Midbrain (tissue), 1 donor: Measurements from ENCODE around the gene PI4KA.

Source experiments
- DNase-seq: peaks from one replicate; lab custom pipeline; 2025; lab: John Stamatoyannopoulos, UW

Gene PI4KA

DNA sequence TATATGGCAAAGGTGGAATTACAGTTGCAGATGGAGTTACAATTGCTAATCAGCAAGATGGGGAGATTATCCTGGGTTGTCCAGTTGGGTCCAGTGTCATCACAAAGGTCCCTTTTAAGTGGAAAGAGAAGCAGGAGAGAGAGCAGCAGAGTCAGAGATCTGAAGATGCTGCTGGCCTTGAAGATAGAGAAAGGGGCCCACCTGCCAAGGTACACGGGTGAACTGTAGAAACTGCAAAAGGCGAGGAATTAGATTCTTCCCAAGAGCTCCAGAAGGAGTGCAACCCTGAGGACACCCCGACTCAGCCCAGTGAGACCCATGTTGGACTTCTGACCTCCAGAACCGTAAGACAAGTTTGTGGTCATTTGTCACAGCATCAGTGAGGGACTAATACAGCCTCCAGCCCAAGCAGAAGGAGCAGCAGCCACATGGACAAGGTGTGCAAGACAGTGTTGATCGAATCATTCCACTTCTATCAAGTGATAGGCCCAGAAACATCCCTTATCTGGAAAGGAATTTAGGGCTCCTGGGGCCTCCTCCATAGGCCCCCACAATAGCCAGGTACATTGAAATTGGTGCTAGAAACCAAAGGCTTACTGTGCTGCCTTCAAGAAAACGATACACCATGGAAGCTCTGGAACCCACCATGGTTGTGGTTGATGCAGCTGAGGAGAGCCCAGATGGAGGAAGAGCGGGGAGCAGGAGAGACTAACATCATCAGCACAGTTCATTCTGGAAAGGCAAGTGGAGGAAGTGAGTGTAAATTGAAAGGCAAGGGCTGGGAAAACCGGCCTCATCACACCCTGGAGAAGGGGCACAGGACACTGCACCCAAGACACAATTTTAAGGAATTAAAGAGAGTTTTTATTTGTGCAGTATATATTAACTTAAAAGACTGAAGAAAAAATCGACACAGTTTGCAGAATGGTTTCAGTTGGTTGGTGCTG, 23.5 kb upstream of the PI4KA start:
- DNase-seq: no peak

DNA sequence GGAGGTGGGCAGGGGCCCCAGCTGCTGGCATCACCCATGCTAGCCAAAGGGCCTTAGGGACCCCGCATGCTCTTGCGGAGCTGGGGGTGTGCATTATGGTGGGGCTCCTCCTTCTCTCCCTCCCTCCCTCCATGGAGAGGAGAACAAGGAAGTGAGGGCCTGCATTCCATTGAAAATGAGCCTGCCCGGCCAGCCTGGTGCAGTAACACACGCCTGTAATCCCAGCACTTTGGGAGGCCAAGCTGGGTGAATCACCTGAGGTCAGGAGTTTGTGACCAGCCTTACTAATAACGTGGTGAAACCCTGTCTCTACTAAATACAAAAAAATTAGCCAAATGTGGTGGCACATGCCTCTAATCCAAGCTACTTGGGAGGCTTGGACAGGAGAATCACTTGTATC, 22.6 kb upstream of the PI4KA start:
- DNase-seq: no peak

DNA sequence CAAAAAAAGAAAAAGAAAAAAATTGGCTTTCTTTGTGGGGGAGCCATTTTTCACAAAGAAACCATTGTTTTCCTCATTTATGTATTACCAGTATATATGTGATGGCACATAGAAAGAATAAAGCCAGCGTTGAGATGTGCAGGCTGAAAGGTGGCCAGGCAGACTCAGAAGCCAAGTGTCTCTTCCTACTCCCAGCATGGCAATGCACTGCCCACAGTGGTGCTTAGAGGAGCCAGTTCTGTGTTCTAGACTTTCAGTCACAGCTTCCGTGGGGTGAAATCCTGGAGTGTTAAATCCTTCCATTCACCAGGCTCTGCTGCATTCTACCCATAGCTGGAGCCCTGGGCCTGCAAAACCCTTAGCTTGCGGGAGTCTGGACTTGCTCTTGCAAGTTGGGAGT, 19.1 kb upstream of the PI4KA start:
- no peak for DNase-seq

DNA sequence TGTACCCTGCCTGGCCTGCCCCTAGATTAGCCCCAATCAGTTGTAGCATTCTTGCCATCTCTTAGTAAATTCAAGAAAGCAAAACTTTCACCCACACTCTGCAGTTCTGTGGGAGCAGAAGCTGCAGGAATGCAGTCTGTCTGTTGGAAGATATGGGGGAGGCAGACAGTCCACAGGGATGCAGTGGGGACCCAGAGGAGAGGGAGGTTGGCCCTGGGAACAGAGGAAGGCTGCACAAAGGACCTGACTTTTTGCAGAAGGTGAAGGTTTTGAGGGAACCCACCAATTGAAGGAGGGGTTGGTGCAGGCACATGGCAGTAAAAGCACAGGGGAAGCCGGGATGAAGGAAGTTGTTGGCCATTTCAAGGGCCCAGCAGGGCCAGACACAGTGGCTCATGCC, 16.7 kb upstream of the PI4KA start:
- DNase-seq: no peak

DNA sequence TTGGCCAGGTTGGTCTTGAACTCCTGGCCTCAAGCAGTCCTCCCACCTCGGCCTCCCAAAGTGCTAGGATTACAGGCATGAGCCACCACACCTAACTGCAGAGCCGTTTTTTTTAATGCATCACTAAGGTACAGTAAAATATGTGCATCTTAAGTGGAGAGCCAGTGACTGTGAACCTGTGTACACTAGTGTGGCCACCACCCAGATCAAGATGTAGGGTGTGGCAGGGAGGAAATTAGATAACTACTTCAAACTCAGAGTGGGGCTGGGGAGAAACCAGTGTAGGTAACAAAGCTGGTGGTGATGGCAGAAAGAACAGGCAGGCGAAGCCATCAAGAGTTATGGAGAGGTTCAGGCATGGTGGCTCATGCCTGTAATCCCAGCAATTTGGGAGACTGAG, 14.6 kb upstream of the PI4KA start:
- no peak for DNase-seq

DNA sequence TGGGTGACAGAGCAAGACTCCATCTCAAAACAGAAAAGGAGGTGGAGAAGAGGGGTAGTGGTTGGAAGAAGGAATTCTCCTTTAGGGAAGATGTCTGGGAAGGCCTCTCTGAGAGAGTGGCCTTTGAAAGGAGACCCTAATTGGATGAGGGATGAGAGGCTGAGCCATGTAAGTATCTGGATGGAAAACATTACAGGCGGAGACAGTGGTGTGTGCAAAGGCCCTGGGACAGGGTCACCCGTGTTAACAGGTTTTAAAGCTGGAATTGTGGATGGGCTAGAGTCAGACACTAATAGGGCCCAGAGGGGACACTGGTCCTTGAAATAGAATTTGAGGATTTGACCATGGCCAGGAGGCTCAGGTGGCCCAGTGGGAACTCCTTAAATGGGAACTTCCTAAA, 10.6 kb upstream of the PI4KA start:
- DNase-seq: no peak

DNA sequence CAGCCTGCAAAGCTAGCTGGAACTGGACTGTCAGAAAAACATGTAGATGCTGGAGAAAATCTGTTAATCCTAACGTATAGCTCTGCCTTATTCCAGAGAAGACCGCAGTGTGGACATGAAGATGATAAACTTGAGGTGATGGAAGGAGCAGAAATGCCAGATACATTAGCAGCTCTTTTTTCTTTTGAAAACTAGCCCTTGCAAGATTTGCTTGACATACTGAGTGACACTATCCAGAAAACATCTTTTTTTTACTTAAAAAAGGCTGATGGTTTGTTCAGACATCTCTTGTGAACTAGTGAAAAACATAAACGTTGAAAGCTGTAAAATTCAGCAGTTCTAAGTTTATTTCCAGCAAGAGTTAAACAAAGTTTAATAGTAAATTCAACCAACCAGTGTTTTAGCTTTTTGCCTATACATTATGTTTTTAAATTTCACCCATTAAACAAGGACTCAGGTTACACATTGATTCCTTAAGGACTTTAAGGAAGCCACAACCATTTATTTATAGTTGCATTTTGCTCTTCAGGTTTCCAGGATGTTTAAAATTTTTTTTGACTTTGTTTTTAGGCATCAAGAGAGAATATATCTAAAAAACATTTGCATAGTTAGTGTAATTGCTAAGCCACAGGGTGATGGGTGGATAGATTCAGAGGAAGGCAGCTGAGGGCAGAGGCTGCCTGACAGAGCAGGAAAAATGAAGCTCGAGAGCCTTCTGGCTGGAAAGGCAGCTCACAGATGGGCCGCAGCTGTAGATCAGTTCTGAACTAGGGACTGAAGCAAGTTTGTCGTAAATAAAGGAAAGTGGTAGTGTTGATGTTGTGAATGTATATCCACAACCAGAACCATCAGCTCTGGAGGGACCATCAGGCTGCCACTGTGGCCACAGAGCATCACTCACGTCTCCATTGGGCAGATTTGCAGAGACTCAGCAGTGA, 9.7 kb upstream of the PI4KA start:
- DNase-seq: no peak

DNA sequence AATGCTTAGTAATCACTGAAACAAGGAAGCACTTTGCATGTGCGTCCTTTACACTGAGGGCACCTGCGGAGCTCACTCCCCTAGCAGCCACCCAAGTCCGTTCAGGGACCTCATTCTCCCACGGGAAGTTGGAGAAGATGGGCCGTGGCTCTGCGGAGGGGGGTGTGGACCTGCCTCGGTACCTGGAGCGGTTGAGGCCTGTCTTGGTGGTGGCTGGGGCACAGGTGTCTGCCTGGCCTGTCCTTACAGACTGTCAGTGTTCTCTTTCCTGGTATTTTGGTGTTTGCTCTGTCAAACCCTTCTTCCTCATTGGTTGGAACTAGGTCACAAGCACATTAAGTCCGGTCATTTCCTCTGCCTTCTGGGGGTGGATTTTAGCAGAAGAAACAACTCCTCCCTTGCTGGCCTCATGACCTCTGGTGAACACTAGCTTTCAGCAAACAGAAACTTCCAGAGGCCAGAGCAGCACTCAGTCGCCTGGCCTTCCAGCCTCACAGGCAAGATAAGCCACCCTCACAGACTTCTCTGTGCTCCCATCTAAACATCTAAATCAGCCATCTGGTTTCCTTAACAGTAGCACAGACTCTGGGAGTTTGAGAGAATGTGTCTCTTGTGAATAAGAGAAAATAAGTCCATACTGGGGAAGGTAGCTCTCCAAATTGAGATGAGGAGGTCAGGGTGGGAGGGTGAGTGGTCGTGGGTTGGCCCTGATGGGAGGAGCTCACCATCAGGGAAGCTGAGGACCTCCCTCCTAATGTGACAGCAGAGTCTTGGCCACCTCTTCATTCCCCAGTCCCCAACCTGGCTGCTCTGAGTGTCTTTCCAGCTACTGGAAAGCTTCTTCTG, 8.8 kb upstream of the PI4KA start:
- peak; percentile 41 for DNase-seq

DNA sequence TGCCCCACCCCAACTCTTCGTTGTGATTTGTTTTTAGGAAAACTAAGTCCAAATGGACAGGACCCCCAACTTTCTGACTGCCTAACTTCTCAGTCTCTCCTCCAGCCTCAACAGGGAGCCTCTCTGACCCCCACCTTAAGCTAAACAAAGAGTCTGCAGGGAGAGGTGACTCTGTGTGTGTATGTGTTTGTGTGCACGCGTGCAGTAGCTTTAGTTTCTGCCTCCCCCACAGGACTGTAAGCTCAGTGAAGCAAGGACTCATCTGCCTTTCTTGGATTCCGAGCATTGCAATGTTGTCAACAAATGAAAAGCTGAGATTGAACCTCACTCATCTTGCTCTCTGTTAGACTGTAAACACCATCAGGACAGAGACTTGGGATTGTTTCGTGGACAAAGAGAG, 8.1 kb upstream of the PI4KA start:
- DNase-seq: no peak

DNA sequence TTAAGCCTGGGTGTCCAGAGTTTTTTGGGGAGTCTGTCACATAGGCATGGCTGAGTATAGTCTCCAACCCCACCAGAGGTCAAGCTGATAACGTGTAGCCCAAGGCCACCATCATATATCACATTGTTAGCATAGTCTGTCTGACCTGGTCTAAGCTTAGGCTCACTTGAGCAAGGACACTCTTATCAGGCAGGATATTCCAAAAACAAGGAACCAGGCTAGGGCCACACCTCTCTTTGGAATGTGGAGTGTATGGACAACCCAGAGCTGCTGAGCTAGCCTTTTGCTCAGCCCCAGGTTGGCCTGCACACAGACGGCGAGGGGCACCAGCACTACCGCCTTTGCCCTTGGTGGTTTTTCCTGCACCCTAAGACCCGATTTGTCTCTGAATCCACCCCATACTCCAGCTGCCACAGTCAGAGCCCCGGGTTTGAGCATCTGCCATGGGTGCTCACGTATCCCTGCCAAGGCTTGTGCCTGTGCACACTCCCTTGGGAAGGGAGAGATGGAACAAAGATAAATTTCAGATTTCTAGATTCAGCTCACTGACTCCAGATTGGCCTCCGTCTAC, 7.3 kb upstream of the PI4KA start:
- DNase-seq: no peak

DNA sequence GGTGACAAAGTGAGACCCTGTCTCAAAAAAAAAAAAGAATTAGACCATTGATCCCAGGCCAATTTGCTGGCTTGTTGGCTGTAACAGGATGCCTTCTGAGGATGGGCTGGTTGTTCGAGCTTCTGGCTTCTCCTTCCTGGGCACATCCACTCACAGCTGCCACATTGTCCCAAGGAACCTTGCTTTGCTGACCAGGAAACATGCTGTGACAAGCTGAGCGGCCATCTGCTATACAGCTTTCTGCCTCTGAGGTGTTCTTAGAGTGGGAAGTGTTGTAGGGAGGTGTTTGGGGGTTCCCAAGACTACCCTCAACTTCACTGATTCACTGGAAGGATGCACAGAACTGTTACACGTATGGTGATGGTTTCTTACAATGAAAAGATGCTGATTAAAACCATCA, 6.7 kb upstream of the PI4KA start:
- DNase-seq: no peak

DNA sequence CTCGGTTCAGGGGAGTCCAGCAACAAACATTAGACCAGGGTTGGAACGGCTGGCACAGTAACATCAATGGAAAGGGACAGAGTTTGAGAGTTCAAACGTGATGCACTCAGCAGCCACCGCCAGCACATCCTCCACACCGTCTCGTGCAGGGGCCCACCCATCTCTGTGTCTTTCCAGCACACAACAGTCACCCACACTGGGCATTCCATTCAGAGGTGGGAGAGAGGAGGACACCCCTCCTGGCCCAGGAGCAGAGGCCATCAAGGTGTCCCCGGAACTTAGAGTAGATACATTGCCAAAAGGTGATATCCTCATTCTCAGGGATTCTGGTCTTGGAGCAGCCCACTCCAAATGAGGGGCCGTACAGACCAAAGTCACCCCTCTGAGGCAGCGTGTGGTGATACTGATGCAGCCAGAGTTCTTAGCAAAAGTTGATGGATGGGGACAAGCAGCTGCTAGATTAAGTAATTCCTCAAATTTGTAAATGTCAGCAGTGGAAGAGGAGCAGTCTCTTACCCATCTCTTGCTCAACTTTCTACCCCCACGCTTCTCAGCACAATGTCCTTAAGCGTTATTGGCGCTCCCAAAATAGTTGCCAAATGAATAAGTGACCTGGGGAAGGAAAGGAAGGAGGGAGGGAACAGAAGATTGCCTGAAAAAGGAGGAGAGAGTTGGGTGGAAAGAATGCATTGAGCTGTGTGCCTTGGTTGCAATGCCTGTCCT, 5.7 kb upstream of the PI4KA start:
- DNase-seq: no peak

DNA sequence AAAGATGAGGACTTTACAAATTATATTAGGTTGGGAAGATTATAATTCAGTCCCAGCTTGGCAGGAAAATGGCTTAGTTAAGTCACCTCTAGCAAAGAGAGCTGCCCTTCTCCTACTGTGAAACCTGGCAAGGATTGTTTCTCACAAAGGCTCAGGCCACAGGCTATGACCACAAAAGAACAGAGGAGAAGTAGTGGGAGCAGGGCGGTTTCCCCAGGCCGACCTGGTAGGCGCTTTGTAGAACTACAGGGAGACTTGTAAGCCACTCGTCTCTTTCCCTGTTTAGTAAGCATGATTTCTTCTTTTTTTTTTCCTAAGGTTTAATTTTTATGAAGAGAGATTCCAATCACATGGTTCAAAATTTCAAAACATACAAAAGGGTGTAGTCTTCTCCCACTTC, 4.8 kb upstream of the PI4KA start:
- no peak for DNase-seq

DNA sequence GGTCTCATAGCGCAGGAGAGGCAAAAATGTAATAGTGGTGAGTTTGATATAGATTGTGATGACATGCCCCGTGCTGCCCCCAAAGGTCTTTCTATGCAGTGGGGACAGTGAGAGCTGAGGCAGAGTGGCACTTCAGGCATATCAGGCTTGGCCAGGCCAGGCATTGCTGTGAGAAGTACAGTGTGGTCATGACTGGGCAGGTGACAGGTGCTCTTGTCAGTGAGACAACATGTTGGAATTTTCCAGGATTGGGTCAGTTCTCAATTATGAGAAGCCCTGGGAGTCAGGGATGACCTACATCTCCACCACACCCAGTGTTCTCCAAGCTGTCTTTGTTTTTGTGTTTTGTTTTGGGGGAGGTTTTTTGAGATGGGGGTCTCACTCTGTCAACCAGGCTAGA, 3.9 kb upstream of the PI4KA start:
- no peak for DNase-seq

DNA sequence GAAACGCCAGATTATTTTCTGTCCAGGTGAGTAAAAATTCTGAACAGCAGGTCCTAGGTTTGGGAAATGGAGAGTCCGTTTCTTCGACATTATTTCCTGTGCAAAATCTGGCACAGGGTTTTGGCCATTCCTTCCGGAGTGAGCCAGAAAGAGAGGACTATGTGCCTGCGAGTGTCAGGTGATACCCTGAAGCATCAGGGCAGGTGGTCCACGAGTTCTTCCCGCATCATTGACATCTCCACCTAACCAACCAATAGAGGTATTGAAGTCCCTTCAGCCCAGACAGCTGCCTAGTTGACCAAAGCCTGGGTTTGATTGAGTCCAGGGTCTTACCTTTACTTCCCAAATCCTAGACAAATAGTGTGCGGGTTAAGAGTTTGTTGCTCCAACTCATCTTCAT, 1.0 kb upstream of the PI4KA start:
- no peak for DNase-seq

DNA sequence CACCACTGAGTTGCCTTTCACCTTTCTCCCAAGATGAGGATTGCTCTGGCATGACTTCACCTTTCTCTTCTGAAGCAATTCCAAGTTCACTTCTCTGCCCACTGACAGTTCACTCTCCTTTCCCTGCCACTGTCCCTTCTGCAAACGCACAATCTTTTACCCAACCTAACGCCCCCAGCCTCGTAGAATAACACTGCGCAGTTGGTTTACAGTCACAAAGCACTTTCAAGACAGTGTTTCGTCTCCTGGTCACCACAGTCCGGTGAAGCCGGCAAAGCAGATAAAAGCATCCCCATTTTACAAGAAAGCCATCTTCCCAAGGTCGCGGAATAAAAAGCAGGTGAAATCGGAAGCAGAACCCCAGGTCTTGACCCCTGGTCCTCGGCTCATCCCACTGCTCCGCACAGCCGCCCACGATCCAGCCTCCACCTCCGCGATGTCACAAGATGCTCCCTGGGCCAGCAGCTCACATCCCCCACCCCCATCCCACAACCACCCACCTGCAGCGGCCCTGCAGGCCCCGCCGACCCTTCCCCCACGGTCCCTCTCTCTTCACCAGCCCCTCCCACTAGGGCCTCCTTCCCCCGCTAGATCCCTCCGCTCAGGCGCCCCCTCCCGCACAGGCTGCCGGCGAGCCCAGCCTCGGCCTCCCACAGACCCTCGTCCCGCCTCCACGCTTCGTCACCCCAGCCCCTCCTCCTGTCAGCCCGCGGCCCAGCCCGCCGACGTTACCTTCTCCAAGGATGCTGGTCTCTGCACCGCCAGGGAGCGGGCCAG, 585 bp downstream of the PI4KA start:
- peak; percentile 71 for DNase-seq

DNA sequence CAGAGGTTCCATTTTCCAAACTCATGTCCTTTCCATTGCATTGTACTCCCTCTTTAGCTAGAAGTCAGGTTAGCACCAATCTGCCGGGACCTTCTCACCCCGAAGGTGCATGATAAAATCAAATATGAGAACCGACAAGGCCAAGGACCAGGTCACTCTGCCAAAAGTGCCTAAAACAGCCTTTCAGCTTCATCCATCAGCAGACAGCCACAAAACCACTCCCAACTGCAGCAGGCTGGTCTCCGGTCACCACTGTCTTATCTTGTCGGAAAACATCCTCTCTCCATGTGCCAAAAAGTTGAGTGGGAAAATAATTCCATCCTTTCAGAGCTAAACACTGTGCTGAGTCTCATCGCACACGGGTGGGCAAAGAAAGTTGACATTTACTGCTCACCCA, 1.4 kb downstream of the PI4KA start:
- no peak for DNase-seq

DNA sequence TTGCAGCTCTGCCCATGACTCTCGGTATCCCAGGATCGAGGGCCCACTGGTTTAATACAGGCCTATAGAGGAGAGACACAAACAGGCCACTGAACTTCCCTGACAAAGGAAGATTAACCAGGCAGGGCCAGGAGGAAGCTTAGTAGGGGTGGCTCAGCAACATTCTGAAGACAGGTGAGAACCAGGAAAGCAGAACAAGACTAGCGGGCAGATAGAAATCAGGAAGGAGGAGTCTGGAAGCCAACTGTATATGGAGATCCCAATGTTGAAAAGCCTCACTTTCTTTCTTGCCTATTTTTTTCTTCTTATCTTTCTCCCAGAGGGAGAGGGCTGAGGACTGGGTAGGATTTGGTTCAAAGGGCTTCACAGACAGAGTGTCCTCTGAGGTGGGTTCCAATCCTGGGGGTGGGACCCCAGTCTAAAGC, 5.4 kb downstream of the PI4KA start:
- DNase-seq: no peak

DNA sequence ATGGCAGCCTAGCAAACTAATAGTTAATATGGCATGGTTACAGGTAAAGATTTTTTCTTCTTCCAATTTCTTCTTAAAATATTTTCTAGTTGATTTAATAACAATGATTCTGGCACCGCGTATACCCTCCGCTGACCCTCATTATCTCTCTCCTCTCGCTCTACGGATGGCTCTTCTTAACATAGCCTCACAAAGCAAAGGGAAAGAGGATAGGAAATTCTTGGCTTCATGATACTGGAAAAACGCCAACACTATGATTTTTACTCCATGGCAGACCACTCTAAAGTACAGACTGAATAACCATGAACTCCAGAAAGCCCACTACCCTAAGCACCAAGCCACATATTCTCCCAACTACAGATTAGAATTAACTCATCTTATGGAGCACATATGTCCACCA, 6.1 kb downstream of the PI4KA start:
- DNase-seq: no peak

DNA sequence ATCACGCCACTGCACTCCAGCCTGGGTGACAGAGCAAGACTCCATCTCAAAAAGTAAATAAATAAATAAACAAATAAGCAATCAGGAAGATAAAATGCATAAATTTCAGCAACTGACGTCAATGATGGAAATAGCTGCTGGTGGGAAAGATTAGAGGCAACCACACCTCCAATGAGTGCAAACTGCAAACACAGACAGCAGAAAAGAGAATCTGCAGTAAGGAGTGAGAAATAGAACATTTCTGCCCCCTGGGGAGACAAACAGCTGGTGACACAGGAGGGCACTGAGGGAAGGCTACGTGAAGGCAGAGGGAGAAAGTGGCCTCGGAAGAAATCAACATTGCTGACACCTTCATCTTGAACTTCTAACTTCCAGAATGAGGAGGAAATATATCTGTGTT, 6.5 kb downstream of the PI4KA start:
- DNase-seq: no peak
